GM18870 (cell line): Measurements from ENCODE around the gene PRF1.
"Not testable (repeated sequence)": the region's sequence is repeated elsewhere in the genome, so short reads cannot be mapped to it uniquely, and the experiment has no call there.

Experiments
- ATAC-seq: cut with Tn5 transposase; IDR thresholded peaks from one replicate; pipeline ENCODE4 v1.9.1; 2021; ENCODE audit warnings: moderate library complexity; ENCODE audit not compliant: unreplicated experiment

Gene PRF1

DNA sequence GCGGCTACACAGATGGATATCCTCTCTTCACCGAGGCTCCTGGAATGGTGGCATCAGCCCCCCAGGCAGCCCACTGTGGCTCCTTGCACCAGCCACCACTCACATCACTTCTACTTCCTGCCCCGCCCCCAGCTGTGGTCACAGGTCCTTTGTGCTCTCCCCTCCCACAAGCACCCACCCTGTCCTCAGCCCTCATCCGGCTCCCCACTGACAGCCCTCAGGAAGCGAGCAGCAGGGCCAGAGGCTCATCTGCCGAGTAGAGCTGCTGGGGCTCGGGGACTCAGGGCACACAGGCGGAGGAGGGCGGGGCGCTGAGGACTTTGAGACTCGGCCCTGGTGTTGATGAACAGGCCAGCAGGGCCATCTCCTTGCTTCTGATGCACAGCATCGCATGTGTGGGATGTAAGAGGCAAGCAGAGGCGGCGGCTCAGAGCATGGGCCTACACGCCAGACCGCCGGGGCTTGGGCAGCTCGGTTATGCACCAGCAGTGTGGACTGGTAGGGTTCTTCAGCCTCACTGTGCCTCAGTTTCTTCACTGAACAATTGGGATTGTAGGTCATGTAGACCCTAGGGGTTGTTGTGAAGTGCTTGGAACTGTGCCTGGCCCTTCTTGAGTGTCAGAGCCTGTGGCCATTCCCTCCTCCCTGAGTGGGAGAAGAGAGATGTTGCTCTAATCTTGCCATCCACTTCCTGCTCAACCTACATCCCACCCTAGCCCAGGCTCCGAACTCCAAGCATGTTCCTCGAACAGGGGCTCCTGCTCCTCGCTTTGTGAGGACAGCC is at the start of gene PRF1:
TSS of gene PRF1 (minus strand) at position 77 of the 784 bp plus-strand sequence. CDS start 1,839 bp downstream, outside the sequence.
- ATAC-seq: no peak

DNA sequence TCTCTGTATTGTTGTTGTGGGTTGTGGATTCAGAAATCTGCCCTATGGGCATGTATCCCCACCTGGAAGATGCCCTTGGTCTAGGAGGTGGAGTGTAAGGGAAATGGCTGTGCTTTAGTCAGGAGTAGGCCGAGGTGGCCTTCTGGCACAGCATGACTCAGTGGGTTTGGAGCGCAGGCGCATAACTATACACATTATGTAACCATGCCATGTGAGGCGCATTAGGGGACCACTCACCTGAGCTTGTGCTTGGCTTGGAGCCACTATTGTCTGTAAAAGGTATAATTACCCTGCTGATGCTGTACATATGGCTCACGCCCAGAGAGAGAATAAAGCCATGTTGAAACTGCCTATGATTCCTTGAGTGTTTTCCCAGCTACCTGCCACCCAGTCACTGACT is 49.1 kb upstream of the PRF1 start:
- ATAC-seq: no peak

DNA sequence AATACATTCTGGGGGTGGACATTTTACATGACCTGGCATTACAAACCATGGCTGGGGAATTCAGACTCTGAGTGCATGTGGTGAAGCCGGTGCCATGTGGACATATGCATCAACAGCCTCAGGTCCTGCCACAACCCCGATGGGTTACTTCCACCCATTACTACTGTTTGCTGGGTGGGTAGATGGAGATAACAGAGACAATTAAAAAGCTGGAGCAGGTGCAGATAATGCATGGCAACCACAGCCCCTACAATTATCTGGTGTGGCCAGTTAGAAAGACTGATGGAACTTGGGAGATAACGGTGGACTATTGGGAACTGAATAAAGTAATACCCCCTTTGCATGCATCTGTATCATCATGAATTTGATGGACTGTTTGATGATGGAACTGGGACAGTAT is 48.2 kb upstream of the PRF1 start:
- ATAC-seq: no peak

DNA sequence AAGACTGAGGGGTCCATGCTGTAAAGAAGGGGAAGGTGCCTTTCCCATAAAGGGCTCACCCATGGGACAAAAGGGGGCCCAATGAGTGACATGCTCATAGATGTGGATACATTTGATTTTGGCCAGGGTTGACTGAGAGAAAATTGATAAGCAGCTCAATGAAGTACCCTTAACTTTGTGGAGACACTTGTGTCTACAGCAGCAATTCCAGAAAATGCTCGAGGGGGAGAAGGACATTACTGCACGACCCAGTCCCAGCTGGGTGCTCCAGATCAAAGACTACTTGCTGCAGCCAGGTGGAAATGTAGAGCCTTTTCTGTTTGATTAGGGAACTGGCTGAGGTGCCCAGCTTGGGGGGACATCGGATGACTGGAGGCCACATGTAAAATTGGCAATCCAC is 47.6 kb upstream of the PRF1 start:
- ATAC-seq: no peak

DNA sequence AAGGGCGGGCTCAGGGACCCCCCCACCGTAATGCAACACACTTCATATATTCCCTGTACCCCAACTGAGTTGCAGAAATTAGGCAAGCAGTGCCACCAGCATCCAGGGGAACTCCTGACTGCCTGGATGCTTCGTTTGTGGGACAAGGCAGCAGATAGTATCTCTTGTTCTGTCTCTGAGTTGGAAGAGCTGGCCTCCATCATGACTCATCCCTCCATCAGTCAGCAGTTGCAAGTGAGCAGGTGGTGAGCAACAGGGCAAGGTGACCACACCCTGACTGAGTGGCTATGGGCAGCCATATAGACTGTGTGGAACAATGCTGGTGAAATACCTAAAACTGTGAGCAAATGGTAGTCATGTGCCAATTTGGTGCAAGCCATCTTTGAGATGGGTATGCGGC is 47.0 kb upstream of the PRF1 start:
- no peak for ATAC-seq

DNA sequence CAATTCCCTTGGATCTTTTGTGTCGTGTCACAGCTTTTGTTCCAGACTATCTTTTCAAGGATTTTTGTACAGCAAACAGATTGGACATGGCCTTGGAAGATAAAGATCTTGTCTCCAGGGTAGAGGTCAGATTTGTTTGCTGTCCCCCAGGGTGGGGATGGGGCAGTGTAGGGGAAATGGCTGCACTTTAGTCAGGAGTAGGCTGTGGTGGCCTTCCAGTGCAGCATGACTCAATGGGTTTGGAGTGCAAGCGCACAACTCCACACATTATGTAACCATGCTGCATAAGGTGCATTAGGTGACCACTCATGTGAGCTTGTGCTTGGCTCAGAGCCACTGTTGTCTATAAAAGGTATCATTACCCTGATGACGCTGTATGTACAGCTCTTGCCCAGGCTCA is 45.9 kb upstream of the PRF1 start:
- ATAC-seq: no peak

DNA sequence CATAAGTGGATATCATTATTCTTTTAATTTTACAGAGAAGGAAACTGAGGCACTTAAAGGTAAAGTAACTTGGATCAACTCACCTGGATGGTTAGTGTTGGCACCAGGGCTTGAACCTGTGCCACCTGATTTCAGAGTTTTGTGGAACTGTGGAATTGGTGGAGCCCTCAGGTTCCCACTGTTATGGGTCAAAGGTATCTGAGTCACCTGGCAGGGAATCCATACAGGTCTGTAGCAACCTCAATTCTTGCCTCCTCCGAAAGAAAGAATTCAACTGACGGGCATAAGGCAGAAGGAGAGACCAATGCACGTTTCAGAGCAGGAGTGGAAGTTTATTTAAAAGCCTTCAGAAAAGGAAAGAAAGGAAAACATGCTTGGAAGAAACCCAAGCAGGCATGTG is 44.5 kb upstream of the PRF1 start:
- ATAC-seq: no peak

DNA sequence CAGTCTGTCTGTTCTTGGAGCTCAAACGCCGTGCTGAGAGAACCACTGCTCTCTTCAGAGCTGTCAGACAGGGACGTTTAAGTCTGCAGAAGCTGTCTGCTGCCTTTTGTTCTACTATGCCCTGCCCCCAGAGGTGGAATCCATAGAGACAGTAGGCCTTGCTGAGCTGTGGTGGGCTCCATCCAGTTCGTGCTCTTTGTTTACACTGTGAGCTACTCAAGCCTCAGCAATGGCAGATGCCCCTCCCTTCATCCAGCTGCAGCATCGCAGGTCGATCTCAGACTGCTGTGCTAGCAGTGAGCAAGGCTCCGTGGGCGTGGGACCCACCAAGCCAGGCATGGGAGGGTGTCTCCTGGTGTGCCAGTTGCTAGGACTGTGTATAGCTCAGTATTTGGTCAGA is 42.4 kb upstream of the PRF1 start:
- ATAC-seq: not testable (repeated sequence)

DNA sequence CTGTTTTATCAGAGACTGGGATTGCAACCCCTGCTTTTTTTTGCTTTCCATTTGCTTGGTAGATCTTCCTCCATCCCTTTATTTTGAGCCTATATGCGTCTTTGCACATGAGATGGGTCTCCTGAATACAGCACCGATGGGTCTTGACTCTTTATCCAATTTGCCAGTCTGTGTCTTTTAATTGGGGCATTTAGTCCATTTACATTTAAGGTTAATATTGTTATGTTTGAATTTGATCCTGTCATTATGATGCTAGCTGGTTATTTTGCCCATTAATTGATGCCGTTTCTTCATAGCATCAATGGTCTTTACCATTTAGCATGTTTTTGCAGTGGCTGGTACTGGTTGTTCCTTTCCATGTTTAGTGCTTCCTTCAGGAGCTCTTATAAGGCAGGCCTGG is 40.7 kb upstream of the PRF1 start:
- ATAC-seq: not testable (repeated sequence)

DNA sequence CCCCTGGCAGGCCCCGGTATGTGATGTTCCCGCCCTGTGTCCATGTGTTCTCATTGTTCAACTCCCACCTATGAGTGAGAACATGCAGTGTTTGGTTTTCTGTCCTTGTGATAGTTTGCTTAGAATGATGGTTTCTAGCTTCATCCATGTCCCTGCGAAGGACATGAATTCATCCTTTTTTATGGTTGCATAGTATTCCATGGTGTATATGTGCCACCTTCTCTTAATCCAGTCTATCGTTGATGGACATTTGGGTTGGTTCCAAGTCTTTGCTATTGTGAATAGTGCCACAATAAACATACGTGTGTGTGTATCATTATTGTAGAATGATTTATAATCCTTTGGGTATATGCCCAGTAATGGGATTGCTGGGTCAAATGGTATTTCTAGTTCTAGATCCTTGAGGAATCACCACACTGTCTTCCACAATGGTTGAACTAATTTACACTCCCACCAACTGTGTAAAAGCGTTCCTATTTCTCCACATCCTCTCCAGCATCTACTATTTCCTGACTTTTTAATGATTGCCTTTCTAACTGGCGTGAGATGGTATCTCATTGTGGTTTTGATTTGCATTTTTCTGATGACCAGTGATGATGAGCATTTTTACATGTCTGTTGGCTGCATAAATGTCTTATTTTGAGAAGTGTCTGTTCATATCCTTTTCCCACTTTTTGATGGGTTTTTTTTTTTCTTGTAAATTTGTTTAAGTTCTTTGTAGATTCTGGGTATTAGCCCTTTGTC is 37.3 kb upstream of the PRF1 start:
- not testable (repeated sequence) for ATAC-seq

DNA sequence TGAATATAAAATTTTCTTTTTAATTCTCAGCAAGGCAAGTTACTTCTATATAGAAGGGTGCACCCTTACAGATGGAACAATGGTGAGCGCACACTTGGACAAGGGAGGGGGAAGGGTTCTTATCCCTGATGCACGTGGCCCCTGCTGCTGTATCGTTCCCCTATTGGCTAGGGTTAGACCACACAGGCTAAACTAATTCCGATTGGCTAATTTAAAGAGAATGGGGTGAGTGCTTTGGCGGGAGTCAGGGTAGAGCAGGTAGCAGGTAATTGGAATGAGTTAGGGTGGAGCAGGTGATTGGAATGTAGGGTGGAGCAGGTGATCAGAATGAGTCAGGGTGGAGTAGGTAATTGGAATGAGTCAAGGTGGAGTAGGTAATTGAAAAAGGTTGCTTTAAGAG is 32.0 kb upstream of the PRF1 start:
- ATAC-seq: not testable (repeated sequence)

DNA sequence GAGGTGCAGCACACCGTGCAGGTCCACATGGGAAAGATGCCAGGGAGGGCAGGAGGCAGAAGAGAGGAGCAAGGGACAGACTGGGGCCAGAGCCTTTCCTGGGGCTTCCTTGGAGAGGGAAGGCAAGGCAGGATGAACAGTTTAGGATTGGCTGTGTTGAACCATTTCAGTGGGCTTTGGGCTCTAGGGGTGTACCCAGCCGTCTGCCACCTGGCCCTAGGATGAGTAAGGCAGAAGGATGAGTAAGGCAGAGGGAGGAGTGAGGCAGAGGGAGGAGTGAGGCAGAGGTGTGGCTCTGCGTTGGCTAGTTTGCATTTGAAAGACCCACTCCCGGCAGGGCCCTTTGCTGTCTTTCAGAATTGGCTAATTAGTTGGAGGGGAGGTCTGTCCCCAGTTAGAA is 31.5 kb upstream of the PRF1 start:
- ATAC-seq: no peak

DNA sequence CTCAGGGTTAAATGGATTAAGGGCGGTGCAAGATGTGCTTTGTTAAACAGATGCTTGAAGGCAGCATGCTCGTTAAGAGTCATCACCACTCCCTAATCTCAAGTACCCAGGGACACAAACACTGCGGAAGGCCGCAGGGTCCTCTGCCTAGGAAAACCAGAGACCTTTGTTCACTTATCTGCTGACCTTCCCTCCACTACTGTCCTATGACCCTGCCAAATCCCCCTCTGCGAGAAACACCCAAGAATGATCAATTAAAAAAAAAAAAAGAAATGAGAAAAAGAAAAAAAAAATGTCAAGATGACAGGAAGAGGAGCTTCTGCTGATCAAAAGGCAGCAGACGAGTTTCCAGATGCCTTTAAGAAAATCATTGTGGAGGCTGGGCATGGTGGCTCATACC is 29.2 kb upstream of the PRF1 start:
- ATAC-seq: not testable (repeated sequence)

DNA sequence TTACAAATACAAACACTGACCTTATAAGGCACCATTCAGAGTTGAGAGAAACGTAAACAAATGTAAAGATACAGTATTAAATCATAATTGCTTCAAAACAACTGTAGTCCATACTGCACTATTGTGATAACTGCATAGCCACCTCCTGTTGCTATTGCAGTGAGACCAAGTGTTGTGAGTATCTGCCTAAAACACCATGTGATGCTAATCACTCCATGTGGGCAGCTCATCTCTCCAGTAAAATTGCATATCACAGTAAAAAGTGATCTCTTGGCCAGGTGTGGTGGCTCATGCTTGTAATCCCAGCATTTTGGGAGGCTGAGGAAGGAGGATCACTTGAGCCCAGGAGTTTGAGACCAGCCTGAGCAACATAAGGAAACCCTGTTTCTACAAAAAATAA is 26.8 kb upstream of the PRF1 start:
- no peak for ATAC-seq

DNA sequence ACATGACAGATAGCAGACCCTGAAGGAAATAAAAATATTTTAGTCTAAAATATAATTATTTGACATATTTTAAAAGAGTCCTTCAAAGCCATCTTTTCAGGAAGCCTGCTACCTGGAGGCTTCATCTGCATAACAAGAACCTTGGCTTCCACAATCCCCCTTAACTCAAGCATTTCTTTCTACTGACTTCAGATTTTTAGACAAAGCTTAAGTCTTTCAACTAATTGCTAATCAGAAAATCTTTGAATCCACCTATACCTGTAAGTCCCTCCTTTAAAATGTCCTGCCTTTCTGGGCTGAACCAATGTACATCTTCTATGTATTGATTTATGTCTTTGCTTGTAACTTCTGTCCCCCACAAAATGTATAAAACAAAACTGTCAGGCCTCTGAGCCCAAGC is 23.5 kb upstream of the PRF1 start:
- no peak for ATAC-seq

DNA sequence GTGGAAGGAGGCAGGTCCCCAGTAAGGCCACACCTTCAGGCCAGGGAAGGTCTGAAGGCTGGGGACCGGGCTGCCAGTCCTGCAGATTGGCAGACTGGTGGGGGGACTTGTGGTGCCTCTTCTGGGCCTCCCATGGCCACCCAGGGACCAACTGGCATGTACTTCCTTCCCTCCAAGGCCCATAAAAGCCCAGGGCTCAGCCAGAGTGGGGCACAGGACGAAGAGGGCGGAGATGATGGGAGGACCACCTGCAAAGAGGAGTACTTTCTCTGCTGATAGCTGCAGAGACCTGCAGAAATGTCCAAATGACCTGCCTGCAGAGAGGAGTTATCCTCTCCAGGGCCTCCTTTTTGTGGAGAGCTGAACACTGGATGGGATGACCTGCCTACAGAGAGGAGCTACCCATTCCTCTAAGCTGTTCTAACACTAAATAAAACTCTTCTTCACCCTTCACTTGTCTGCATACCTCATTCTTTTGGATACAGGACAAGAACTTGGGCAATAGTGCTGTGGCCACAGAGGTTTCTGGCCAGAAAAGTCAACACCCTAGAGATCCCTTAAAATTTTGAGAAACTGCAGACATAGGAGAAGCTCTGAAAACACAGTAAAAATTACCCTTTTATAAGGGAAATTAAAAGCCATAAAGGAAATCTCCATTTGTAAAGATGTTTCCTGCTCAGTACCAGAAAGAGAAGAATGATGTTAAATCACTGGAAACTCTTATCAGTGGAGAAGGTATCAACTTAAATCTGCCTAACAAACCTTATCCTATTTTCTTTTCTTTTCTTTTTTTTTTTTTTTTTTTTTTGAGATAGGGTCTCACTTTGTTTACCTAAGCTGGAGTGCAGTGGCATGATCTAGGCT is 20.7 kb upstream of the PRF1 start:
- no peak for ATAC-seq

DNA sequence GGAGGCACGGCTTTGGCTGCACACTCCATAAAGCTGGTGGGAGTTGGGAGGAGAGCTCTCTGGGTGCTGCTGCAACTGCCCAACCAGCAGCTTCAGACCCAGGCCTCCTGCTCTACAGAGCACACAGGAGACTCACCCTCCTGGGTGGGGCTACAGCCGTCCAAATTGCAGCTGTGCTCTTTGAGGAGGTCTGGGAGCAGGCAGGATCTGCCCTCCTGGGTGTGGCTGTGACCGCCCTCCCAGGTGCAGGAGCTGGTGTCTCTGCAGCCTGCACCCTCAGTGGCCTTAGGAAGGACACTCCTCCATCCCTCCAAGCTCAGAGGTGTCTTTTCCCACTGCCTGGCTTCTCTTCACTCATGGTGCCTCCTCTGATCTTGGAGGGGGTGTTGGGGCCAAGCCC is 20.0 kb upstream of the PRF1 start:
- no peak for ATAC-seq

DNA sequence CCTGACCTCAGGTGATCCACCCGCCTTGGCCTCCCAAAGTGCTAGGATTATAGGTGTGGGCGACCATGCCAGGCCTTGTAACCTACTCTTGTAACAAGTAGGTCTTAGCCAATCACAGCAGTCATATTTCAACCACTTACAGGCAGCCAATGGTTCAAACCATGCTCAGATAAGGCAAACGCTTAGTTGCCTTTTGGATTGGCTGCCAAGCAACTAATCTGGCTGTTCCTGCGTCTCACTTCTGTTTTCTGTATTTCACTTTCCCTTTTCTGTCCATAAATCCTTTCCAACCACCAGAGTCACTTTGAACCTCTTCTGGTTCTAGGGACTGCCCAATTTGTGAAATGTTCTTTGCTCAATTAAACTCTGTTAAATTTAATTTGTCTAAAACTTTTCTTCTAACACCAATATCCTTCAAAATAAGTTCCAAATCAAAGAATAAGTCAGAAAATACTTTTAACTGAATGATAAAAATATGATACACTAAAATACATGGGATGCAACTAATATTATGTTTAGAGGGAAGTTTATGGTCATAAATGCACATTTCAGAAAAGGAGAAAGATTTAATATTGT is 19.1 kb upstream of the PRF1 start:
- no peak for ATAC-seq

DNA sequence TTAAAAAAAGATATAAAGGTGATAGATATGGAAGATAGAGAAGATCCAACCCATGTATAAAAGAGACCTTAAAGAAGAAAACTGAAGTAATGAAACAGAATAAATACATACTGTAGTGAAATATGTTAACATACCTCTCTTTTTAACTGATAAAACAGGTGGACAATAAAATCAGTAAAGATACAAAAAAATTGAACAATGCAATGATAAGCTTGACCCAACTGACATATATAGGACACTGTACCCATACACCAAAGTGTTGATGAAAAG is 17.4 kb upstream of the PRF1 start:
- ATAC-seq: no peak

DNA sequence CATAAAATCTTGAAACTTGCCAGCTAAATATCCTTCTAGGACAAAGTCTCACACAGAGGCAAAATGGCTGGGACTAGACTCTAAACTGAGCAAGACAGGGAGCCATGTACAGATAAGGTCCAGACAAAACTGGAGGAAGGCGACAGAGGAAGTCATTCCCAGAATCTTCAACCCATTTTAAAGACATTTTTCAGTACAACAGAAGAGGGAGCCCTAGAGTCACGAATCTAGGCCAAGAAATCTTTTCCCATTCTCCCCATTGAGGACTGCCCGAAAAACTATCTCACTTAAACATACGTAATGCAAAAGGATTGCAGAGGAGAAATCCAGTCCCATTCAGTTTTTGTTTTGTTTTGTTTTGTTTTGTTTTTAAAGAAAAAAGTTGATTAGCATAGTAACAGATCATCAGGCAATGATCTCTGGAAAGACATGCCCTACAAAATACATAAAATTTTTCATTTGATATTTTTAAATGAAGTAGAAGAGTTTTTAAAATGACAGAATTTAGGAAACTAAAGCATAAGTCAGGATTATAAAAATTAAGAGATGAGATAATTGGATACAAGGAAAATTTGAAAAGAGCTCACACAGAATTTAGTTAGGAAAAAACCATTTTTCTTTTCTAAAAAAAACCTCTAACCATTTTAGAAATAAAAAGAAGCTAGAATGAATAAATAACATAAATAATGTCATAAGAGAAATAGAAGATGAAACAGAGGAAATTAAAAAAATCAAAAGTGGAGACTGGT is 16.9 kb upstream of the PRF1 start:
- no peak for ATAC-seq

DNA sequence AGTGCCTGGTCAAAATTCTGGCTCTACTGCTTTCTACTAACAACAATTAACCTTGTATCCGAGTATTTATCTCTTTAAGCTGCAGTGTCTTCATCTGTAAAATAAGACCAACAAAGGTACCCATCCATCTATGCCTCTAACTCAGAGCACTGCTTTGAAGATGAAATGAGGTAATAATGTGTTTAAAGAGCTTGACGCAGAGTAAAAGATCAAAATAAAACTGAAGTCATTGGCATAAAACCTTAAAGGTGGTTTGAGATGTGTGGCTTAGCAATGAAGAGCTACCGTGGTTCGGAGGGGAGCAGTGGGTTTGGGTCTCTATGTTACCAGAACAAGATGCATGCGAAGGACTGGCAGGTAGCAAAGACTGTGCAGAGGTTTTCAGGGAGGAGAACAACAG is 16.1 kb upstream of the PRF1 start:
- ATAC-seq: no peak
